Measurements from ENCODE around the gene S100A5. TPM values are rescaled to one million over a fixed set of nuclear protein-coding genes. Genes with fewer than 3 reads are reported as not detected.

S100A5 gene
- total RNA-seq, result not detected in 2 replicates

GRCh38 chr1:153540394-153541361, at the start of gene S100A5:
S100A5 (minus strand) TSS chr1:153540934; CDS start chr1:153540191, 743 bp downstream.

GRCh38 chr1:153565529-153566374, 25.0 kb upstream of the S100A5 start, which contains the start of gene S100A2:
S100A2 (minus strand) TSS chr1:153565844; CDS start chr1:153563877, 1,967 bp downstream.

GRCh38 chr1:153548722-153549688, 8.3 kb upstream of the S100A5 start, which contains the start of gene S100A3:
S100A3 (minus strand) TSS chr1:153549258; CDS start chr1:153548485, 773 bp downstream.

GRCh38 chr1:153545067-153546055, 4.6 kb upstream of the S100A5 start, which contains the start of gene S100A4:
S100A4 (minus strand) TSS chr1:153545806; CDS start chr1:153544794, 1,012 bp downstream.

GRCh38 chr1:153535242-153536011, 5.3 kb downstream of the S100A5 start, which contains the start of gene S100A6:
S100A6 (minus strand) TSS chr1:153535991; CDS start chr1:153535339, 652 bp downstream.

Other genes with a start within 250 kb of the S100A5 start
- gene PGLYRP3, start 228.0 kb downstream of the S100A5 start, total RNA-seq, result not detected in 2 replicates
- not detected in 2 replicates for gene PGLYRP4, start 192.1 kb downstream of the S100A5 start, total RNA-seq
- gene S100A9, start 183.1 kb downstream of the S100A5 start, total RNA-seq, result not detected in 2 replicates
- gene S100A12, start 165.3 kb downstream of the S100A5 start, total RNA-seq, result not detected in 2 replicates
- not detected in 2 replicates for gene S100A8, start 149.9 kb downstream of the S100A5 start, total RNA-seq
- not detected in 2 replicates for gene S100A7A, start 124.4 kb downstream of the S100A5 start, total RNA-seq
- gene S100A7, start 80.3 kb downstream of the S100A5 start, total RNA-seq, result not detected in 2 replicates
- gene S100A6, start 4.9 kb downstream of the S100A5 start, total RNA-seq, result 902 and 2,842 TPM in 2 replicates
- gene S100A4, start 4.9 kb upstream of the S100A5 start, total RNA-seq, result 178 and 253 TPM in 2 replicates
- gene S100A3, start 8.3 kb upstream of the S100A5 start, total RNA-seq, result 13.0 and 31.2 TPM in 2 replicates
- 5.2 and 8.2 TPM in 2 replicates for gene S100A2, start 24.9 kb upstream of the S100A5 start, total RNA-seq
- 266 and 918 TPM in 2 replicates for gene S100A16, start 72.2 kb upstream of the S100A5 start, total RNA-seq
- gene S100A14, start 75.4 kb upstream of the S100A5 start, total RNA-seq, result 207 and 362 TPM in 2 replicates
- 89.6 and 125 TPM in 2 replicates for gene S100A13, start 86.6 kb upstream of the S100A5 start, total RNA-seq
- gene S100A1, start 87.5 kb upstream of the S100A5 start, total RNA-seq, result 0.39 TPM in 1 of 2 replicates, not detected in the other
- gene CHTOP, start 93.1 kb upstream of the S100A5 start, total RNA-seq, result 44.0 and 49.0 TPM in 2 replicates
- gene SNAPIN, start 117.8 kb upstream of the S100A5 start, total RNA-seq, result 44.8 and 69.8 TPM in 2 replicates
- gene ILF2, start 130.1 kb upstream of the S100A5 start, total RNA-seq, result 147 and 215 TPM in 2 replicates
- 0.22 and 0.39 TPM in 2 replicates for gene NPR1, start 137.8 kb upstream of the S100A5 start, total RNA-seq
- gene INTS3, start 187.1 kb upstream of the S100A5 start, total RNA-seq, result 44.8 and 45.4 TPM in 2 replicates
- 23.9 and 24.5 TPM in 2 replicates for gene SLC27A3, start 234.5 kb upstream of the S100A5 start, total RNA-seq